Activated T-helper 17 cell treated with anti-CD3 and anti-CD28 coated beads, Interleukin-2, amount 50 U/mL, for 72 hours (primary cell): ENCODE measurements around the gene LCE3D. TPM values are rescaled to one million over a fixed set of nuclear protein-coding genes. Genes with fewer than 3 reads are reported as not detected.
"Not testable (repeated sequence)": the region's sequence is repeated elsewhere in the genome, so short reads cannot be mapped to it uniquely, and the experiment has no call there.

Source experiments
- ATAC-seq: fragments of 150-1000 bp; cut with Tn5 transposase; replicated peaks from 2 replicates; pipeline ENCODE4 v1.10.0; 2021; ENCODE audit warnings: mild to moderate bottlenecking, moderate library complexity
- H3K27ac Mint-ChIP-seq: one replicate; pipeline ENCODE4 v1.8.0; 2022; ENCODE audit warnings: mixed read lengths
- H3K27me3 Mint-ChIP-seq: one replicate; pipeline ENCODE4 v1.8.0; 2022; ENCODE audit warnings: mixed read lengths
- H3K36me3 Mint-ChIP-seq: one replicate; pipeline ENCODE4 v1.8.0; 2022; ENCODE audit warnings: low read depth, mild to moderate bottlenecking, mixed read lengths
- H3K4me1 Mint-ChIP-seq: one replicate; pipeline ENCODE4 v1.8.0; 2022; ENCODE audit warnings: mixed read lengths
- H3K4me3 Mint-ChIP-seq: one replicate; pipeline ENCODE4 v1.8.0; 2022; ENCODE audit warnings: mild to moderate bottlenecking, mixed read lengths
- H3K9me3 Mint-ChIP-seq: one replicate; pipeline ENCODE4 v1.8.0; 2022; ENCODE audit warnings: mixed read lengths
- total RNA-seq, 2 donors: library from RNA; stranded (reverse); gene quantifications; one replicate each; pipeline ENCODE4 v1.2.3, GENCODE V29; 2022

Gene LCE3D
- total RNA-seq, 2 donors from 2014 or later: not detected

- peaks cover 13% of the 10 kb centered on the region for H3K27me3 Mint-ChIP-seq
- H3K27ac Mint-ChIP-seq, H3K4me3 Mint-ChIP-seq, H3K4me1 Mint-ChIP-seq, H3K9me3 Mint-ChIP-seq, H3K36me3 Mint-ChIP-seq, ATAC-seq: not testable (repeated sequence)
These were observed 32.0 kb downstream of the LCE3D start for GRCh38 chr1:152548358-152548757.

GRCh38 chr1:152546704-152547103 is 33.6 kb downstream of the LCE3D start:
- no peak overlapping the region for H3K4me3 Mint-ChIP-seq
- no peak for ATAC-seq
- peaks cover 14% of the 10 kb centered on the region for H3K27me3 Mint-ChIP-seq
- no peaks in the 10 kb centered on the region for H3K4me1 Mint-ChIP-seq
- H3K27ac Mint-ChIP-seq: no peak overlapping the region
- H3K9me3 Mint-ChIP-seq: peaks cover 3% of the 10 kb centered on the region
- no peaks in the 10 kb centered on the region for H3K36me3 Mint-ChIP-seq

GRCh38 chr1:152543820-152544219 is 36.5 kb downstream of the LCE3D start:
- no peaks in the 10 kb centered on the region for H3K36me3 Mint-ChIP-seq
- H3K9me3 Mint-ChIP-seq: peaks cover 3% of the 10 kb centered on the region
- no peak for ATAC-seq
- no peak overlapping the region for H3K27ac Mint-ChIP-seq
- H3K4me1 Mint-ChIP-seq: no peaks in the 10 kb centered on the region
- peaks cover 26% of the 10 kb centered on the region for H3K27me3 Mint-ChIP-seq
- no peak overlapping the region for H3K4me3 Mint-ChIP-seq

GRCh38 chr1:152539901-152540300 is 40.4 kb downstream of the LCE3D start:
- no peaks in the 10 kb centered on the region for H3K36me3 Mint-ChIP-seq

GRCh38 chr1:152537496-152537895 is 42.8 kb downstream of the LCE3D start:
- ATAC-seq: no peak
- no peaks in the 10 kb centered on the region for H3K4me1 Mint-ChIP-seq
- H3K9me3 Mint-ChIP-seq: no peaks in the 10 kb centered on the region
- H3K27me3 Mint-ChIP-seq: peaks cover 36% of the 10 kb centered on the region
- H3K27ac Mint-ChIP-seq: no peak overlapping the region
- H3K36me3 Mint-ChIP-seq: no peaks in the 10 kb centered on the region
- no peak overlapping the region for H3K4me3 Mint-ChIP-seq

More at GRCh38 chr1:152539901-152540300, 40.4 kb downstream of the LCE3D start:
- H3K4me3 Mint-ChIP-seq: no peak overlapping the region
- H3K27me3 Mint-ChIP-seq: peaks cover 34% of the 10 kb centered on the region
- no peaks in the 10 kb centered on the region for H3K9me3 Mint-ChIP-seq
- ATAC-seq: no peak
- H3K27ac Mint-ChIP-seq: no peak overlapping the region
- H3K4me1 Mint-ChIP-seq: no peaks in the 10 kb centered on the region

GRCh38 chr1:152535774-152536173 is 44.5 kb downstream of the LCE3D start:
- no peak overlapping the region for H3K4me3 Mint-ChIP-seq

GRCh38 chr1:152533327-152533938 is 46.9 kb downstream of the LCE3D start:
- Mint-ChIP-seq H3K27me3 (peaks cover 36% of the 10 kb centered on the region), H3K36me3 (no peaks in the 10 kb centered on the region), H3K9me3 (no peaks in the 10 kb centered on the region), H3K4me1 (no peaks in the 10 kb centered on the region), H3K27ac (no peak overlapping the region), H3K4me3 (no peak overlapping the region)
- peak; percentile 32 for ATAC-seq

More at GRCh38 chr1:152535774-152536173, 44.5 kb downstream of the LCE3D start:
- H3K27me3 Mint-ChIP-seq: peaks cover 31% of the 10 kb centered on the region
- H3K9me3 Mint-ChIP-seq: no peaks in the 10 kb centered on the region
- no peaks in the 10 kb centered on the region for H3K36me3 Mint-ChIP-seq
- no peak overlapping the region for H3K27ac Mint-ChIP-seq
- no peaks in the 10 kb centered on the region for H3K4me1 Mint-ChIP-seq
- ATAC-seq: no peak

Other genes with a start within 250 kb of the LCE3D start
- not detected for gene FLG2, start 220.5 kb downstream of the LCE3D start, total RNA-seq
- not detected for gene CRNN, start 166.3 kb downstream of the LCE3D start, total RNA-seq
- not detected for gene LCE5A, start 69.7 kb downstream of the LCE3D start, total RNA-seq
- not detected for gene CRCT1, start 66.0 kb downstream of the LCE3D start, total RNA-seq
- gene LCE3E, start 13.7 kb downstream of the LCE3D start, total RNA-seq: not detected
- not detected for gene LCE3C, start 19.7 kb upstream of the LCE3D start, total RNA-seq
- not detected for gene LCE3B, start 33.3 kb upstream of the LCE3D start, total RNA-seq
- gene LCE3A, start 42.6 kb upstream of the LCE3D start, total RNA-seq: not detected
- not detected for gene LCE2D, start 82.9 kb upstream of the LCE3D start, total RNA-seq
- not detected for gene LCE2C, start 94.8 kb upstream of the LCE3D start, total RNA-seq
- not detected for gene LCE2B, start 105.6 kb upstream of the LCE3D start, total RNA-seq
- not detected for gene LCE2A, start 117.8 kb upstream of the LCE3D start, total RNA-seq
- gene LCE4A, start 127.6 kb upstream of the LCE3D start, total RNA-seq: not detected
- gene KPRP, start 177.5 kb upstream of the LCE3D start, total RNA-seq: not detected
- gene LCE1F, start 194.6 kb upstream of the LCE3D start, total RNA-seq: not detected
- gene LCE1E, start 205.7 kb upstream of the LCE3D start, total RNA-seq: not detected
- not detected for gene LCE1D, start 216.2 kb upstream of the LCE3D start, total RNA-seq
- not detected for gene LCE1C, start 226.1 kb upstream of the LCE3D start, total RNA-seq
- not detected for gene LCE1B, start 231.5 kb upstream of the LCE3D start, total RNA-seq
- gene LCE1A, start 247.0 kb upstream of the LCE3D start, total RNA-seq: not detected